H9 (cell line): Measurements from ENCODE around the gene NAE1. TPM values are rescaled to one million over a fixed set of nuclear protein-coding genes. Genes with fewer than 3 reads are reported as not detected.
A peak's percentile ranks its signal among the peaks of the same experiment; 100 is the strongest.

Experiments used
- DNase-seq: peaks from one replicate; pipeline ENCODE4 v3.0.0-alpha.2; 2017
- H2AFZ ChIP-seq: one replicate; pipeline ENCODE4 v1.6.1; 2013; ENCODE audit warnings: mild to moderate bottlenecking, low read length, control low read depth, moderate library complexity
- H2AK5ac ChIP-seq: 2 replicates; pipeline ENCODE4 v1.6.1; 2013; ENCODE audit warnings: low read length, control low read depth, mixed read lengths; ENCODE audit not compliant: insufficient read length
- H2BK120ac ChIP-seq: one replicate; pipeline ENCODE4 v1.6.1; 2013; ENCODE audit warnings: low read depth, mild to moderate bottlenecking, low read length, control low read depth, inconsistent platforms; ENCODE audit not compliant: poor library complexity, severe bottlenecking
- H2BK12ac ChIP-seq: 2 replicates; pipeline ENCODE4 v1.6.1; 2013; ENCODE audit warnings: low read length, control low read depth, mixed read lengths, low read depth; ENCODE audit not compliant: insufficient read length
- H2BK15ac ChIP-seq: 2 replicates; pipeline ENCODE4 v1.6.1; 2013; ENCODE audit warnings: low read depth, low read length, control low read depth
- H2BK20ac ChIP-seq: one replicate; pipeline ENCODE4 v1.6.1; 2013; ENCODE audit warnings: low read depth, mild to moderate bottlenecking, low read length, control low read depth, inconsistent platforms; ENCODE audit not compliant: poor library complexity, severe bottlenecking
- H2BK5ac ChIP-seq: 2 replicates; pipeline ENCODE4 v1.6.1; 2013; ENCODE audit warnings: low read length, control low read depth, mixed read lengths; ENCODE audit not compliant: insufficient read length
- H3K14ac ChIP-seq: 2 replicates; pipeline ENCODE4 v1.6.1; 2013; ENCODE audit warnings: low read length, control low read depth; ENCODE audit not compliant: insufficient read depth
- H3K18ac ChIP-seq: 2 replicates; pipeline ENCODE4 v1.6.1; 2013; ENCODE audit warnings: low read depth, mild to moderate bottlenecking, mixed read lengths, low read length, control low read depth; ENCODE audit not compliant: insufficient read length
- H3K23ac ChIP-seq: 2 replicates; pipeline ENCODE4 v1.6.1; 2013; ENCODE audit warnings: low read length, control low read depth, mixed read lengths, low read depth; ENCODE audit not compliant: insufficient read length
- H3K23me2 ChIP-seq: 2 replicates; pipeline ENCODE4 v1.6.1; 2013; ENCODE audit warnings: low read depth, mild to moderate bottlenecking, mixed read lengths, low read length, control low read depth; ENCODE audit not compliant: insufficient read length, poor library complexity, severe bottlenecking
- H3K27ac ChIP-seq: 2 replicates; pipeline ENCODE4 v1.5.1; 2013; ENCODE audit warnings: low read length, control low read depth, mixed read lengths, low read depth; ENCODE audit not compliant: insufficient read length
- H3K27me3 ChIP-seq: 2 replicates; pipeline ENCODE4 v1.6.1; 2013; ENCODE audit warnings: low read length, control low read depth, inconsistent platforms; ENCODE audit not compliant: insufficient read depth
- H3K4ac ChIP-seq: 2 replicates; pipeline ENCODE4 v1.6.1; 2013; ENCODE audit warnings: low read depth, mild to moderate bottlenecking, control low read depth, inconsistent platforms, low read length, moderate library complexity
- H3K4me1 ChIP-seq: 2 replicates; pipeline ENCODE4 v1.6.1; 2013; ENCODE audit warnings: low read length, control low read depth, inconsistent platforms; ENCODE audit not compliant: insufficient read depth
- H3K4me2 ChIP-seq: 2 replicates; pipeline ENCODE4 v1.6.1; 2013; ENCODE audit warnings: low read length, control low read depth, mixed read lengths; ENCODE audit not compliant: insufficient read length, insufficient read depth
- H3K56ac ChIP-seq: 2 replicates; pipeline ENCODE4 v1.6.1; 2013; ENCODE audit warnings: low read depth, mild to moderate bottlenecking, mixed read lengths, low read length, control low read depth; ENCODE audit not compliant: insufficient read length
- H3K79me1 ChIP-seq: 2 replicates; pipeline ENCODE4 v1.6.1; 2013; ENCODE audit warnings: low read depth, mild to moderate bottlenecking, moderate library complexity, low read length, control low read depth, inconsistent platforms; ENCODE audit not compliant: insufficient read depth, poor library complexity, severe bottlenecking
- H3K79me2 ChIP-seq: 2 replicates; pipeline ENCODE4 v1.6.1; 2013; ENCODE audit warnings: low read length, control low read depth, inconsistent platforms; ENCODE audit not compliant: insufficient read depth
- H3K9ac ChIP-seq: 2 replicates; pipeline ENCODE4 v1.6.1; 2013; ENCODE audit warnings: low read length, control low read depth, mixed read lengths; ENCODE audit not compliant: insufficient read length; ENCODE audit errors: extremely low read depth
- H3K9me3 ChIP-seq: one replicate; pipeline ENCODE4 v1.6.1; 2013; ENCODE audit warnings: low read depth, low read length, inconsistent platforms; ENCODE audit not compliant: control insufficient read depth
- H3T11ph ChIP-seq: one replicate; pipeline ENCODE4 v1.6.1; 2013; ENCODE audit warnings: mild to moderate bottlenecking, low read length, control low read depth, inconsistent platforms
- H4K20me1 ChIP-seq: one replicate; pipeline ENCODE4 v1.6.1; 2013; ENCODE audit not compliant: control insufficient read depth, insufficient read length, insufficient read depth
- H4K5ac ChIP-seq: 2 replicates; pipeline ENCODE4 v1.6.1; 2013; ENCODE audit warnings: low read depth, mild to moderate bottlenecking, mixed read lengths, low read length, control low read depth; ENCODE audit not compliant: insufficient read length
- H4K8ac ChIP-seq: replicated peaks from 2 replicates; pipeline ENCODE4 v1.6.1; 2013; ENCODE audit warnings: low read length, control low read depth, mixed read lengths, low read depth; ENCODE audit not compliant: insufficient read length
- H4K91ac ChIP-seq: 2 replicates; pipeline ENCODE4 v1.6.1; 2013; ENCODE audit warnings: low read depth, mild to moderate bottlenecking, moderate library complexity, mixed read lengths, low read length, control low read depth; ENCODE audit not compliant: insufficient read length
- H3K27ac Mint-ChIP-seq, 3 experiments: 2 replicates in 2 of 3; 3 replicates in 1 of 3; pipeline ENCODE4 v1.8.0; 2020 to 2021; ENCODE audit warnings: mixed read lengths in 3 of 3, mild to moderate bottlenecking in 1 of 3, moderate library complexity in 1 of 3
- H3K27me3 Mint-ChIP-seq: 2 replicates; pipeline ENCODE4 v1.8.0; 2021; ENCODE audit warnings: low read depth, mild to moderate bottlenecking, moderate library complexity, mixed read lengths
- H3K36me3 Mint-ChIP-seq, 3 experiments: 2 replicates in 2 of 3; 3 replicates in 1 of 3; pipeline ENCODE4 v1.8.0; 2020 to 2021; ENCODE audit warnings: low read depth in 3 of 3, mixed read lengths in 3 of 3; ENCODE audit not compliant: insufficient read depth in 1 of 3
- H3K4me1 Mint-ChIP-seq, 2 experiments: 2 replicates each; pipeline ENCODE4 v1.8.0; 2020; ENCODE audit warnings: mixed read lengths in 2 of 2
- H3K4me3 Mint-ChIP-seq, 2 experiments: 2 replicates in 1 of 2; 3 replicates in 1 of 2; pipeline ENCODE4 v1.8.0; 2020 to 2021; ENCODE audit warnings: mild to moderate bottlenecking in 2 of 2, mixed read lengths in 2 of 2, moderate library complexity in 1 of 2
- H3K9me3 Mint-ChIP-seq, 2 experiments: 2 replicates in 1 of 2; 3 replicates in 1 of 2; pipeline ENCODE4 v1.8.0; 2020; ENCODE audit warnings: mild to moderate bottlenecking in 2 of 2, mixed read lengths in 2 of 2, moderate library complexity in 1 of 2
- WGBS: extraction: QIAGEN DNeasy Blood & Tissue Kit; methylation state at CpG from one replicate; pipeline ENCODE4 v1.1.7; 2013; ENCODE audit warnings: missing lambda C conversion rate, low lambda C conversion rate, mixed read lengths; ENCODE audit not compliant: insufficient read length; ENCODE audit errors: extremely low coverage; 5-methylcytosine and 5-hydroxymethylcytosine counted together
- total RNA-seq: library from RNA; stranded (reverse); gene quantifications from 2 replicates; pipeline ENCODE4 v1.2.1, GENCODE V29; 2021
- TF ChIP-seq, protein P1 (sequence below): fragments of 200-600 bp; sonication (generic); conservative IDR thresholded peaks from 3 replicates; pipeline ENCODE4 v1.8.0; 2021; ENCODE audit warnings: antibody characterized with exemption, mild to moderate bottlenecking

NAE1 gene
- total RNA-seq, 1 experiment from 2014 or later, result 144 TPM

DNA sequence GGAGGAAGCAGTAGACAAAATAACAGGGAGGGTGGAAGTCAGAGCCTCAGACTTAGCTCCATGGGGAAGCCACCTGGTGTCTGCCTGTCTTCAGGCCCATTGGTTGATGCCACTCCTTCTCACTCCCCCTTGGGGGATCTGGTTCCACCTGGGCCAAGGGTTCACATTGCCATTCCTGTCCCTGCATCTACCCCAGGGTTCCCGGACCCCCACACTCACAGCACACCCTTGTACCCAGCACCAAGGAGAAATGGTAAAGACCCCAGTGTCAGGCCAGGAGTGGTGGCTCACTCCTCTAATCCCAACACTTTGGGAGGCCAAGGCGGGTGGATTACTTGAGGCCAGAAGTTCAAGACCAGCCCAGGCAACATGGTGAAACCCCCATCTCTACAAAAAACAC, 12.4 kb upstream of the NAE1 start:
- peaks cover 2 to 16% of the 10 kb centered on the region in 2 experiments; a peak in 3 of 4 replicates for H3K4me1 Mint-ChIP-seq
- no peak overlapping the region for H3K4me2 ChIP-seq
- H3K9me3 Mint-ChIP-seq, result peaks cover 3 to 6% of the 10 kb centered on the region in 2 experiments; a peak in 3 of 5 replicates
- no peak overlapping the region for H4K8ac ChIP-seq
- no peak overlapping the region for H3K9ac ChIP-seq
- no peak overlapping the region for H3K56ac ChIP-seq
- no peak overlapping the region for H2BK20ac ChIP-seq
- H3K27ac ChIP-seq, result no peak overlapping the region
- H3K23me2 ChIP-seq, result peaks cover 13% of the 10 kb centered on the region
- no peak overlapping the region for H4K5ac ChIP-seq
- no peaks in the 10 kb centered on the region for H3K79me1 ChIP-seq
- H2BK15ac ChIP-seq, result no peak overlapping the region
- no peaks in the 10 kb centered on the region for H4K20me1 ChIP-seq
- no peak overlapping the region for H2BK12ac ChIP-seq
- H3K27ac Mint-ChIP-seq, result no peak overlapping the region
- TF ChIP-seq, protein P1, sequence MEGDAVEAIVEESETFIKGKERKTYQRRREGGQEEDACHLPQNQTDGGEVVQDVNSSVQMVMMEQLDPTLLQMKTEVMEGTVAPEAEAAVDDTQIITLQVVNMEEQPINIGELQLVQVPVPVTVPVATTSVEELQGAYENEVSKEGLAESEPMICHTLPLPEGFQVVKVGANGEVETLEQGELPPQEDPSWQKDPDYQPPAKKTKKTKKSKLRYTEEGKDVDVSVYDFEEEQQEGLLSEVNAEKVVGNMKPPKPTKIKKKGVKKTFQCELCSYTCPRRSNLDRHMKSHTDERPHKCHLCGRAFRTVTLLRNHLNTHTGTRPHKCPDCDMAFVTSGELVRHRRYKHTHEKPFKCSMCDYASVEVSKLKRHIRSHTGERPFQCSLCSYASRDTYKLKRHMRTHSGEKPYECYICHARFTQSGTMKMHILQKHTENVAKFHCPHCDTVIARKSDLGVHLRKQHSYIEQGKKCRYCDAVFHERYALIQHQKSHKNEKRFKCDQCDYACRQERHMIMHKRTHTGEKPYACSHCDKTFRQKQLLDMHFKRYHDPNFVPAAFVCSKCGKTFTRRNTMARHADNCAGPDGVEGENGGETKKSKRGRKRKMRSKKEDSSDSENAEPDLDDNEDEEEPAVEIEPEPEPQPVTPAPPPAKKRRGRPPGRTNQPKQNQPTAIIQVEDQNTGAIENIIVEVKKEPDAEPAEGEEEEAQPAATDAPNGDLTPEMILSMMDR, result no peak
- H3K9me3 ChIP-seq, result no peaks in the 10 kb centered on the region
- peaks cover 94% of the 10 kb centered on the region for H3K27me3 Mint-ChIP-seq
- no peak overlapping the region for H4K91ac ChIP-seq
- WGBS, result no CpG with 5 or more reads among the region's 2 CpGs
- H3K27me3 ChIP-seq, result peaks cover 17% of the 10 kb centered on the region
- no peak overlapping the region for H3K4ac ChIP-seq
- no peaks in the 10 kb centered on the region; the same call in 1 of the 2 replicates for H3K4me1 ChIP-seq
- no peaks in the 10 kb centered on the region for H3K79me2 ChIP-seq
- H3K18ac ChIP-seq, result no peak overlapping the region
- no peak overlapping the region for H2AFZ ChIP-seq
- H3K14ac ChIP-seq, result no peak overlapping the region
- no peaks in the 10 kb centered on the region; a peak in 1 of 7 replicates for H3K36me3 Mint-ChIP-seq
- H3K4me3 Mint-ChIP-seq, result peak overlapping the region in 1 of 2 experiments; percentile 81; a peak in 4 of 5 replicates
- H2BK120ac ChIP-seq, result no peak overlapping the region
- DNase-seq, result no peak
- no peak overlapping the region for H3K23ac ChIP-seq
- H2BK5ac ChIP-seq, result no peak overlapping the region
- H2AK5ac ChIP-seq, result no peak overlapping the region
- H3T11ph ChIP-seq, result no peak overlapping the region
